Liver (tissue), 9 donors: Measurements from ENCODE around the gene HIPK2. TPM values are rescaled to one million over a fixed set of nuclear protein-coding genes. Genes with fewer than 3 reads are reported as not detected.

Experiments
- DNase-seq: peaks from one replicate; pipeline ENCODE4 v3.0.0-alpha.2; 2017; ENCODE audit warnings: low spot score
- H3K27ac ChIP-seq, 2 donors: one replicate each; pipeline ENCODE4 v1.7.0; 2013; ENCODE audit warnings: inconsistent platforms in 2 of 2, low read length in 2 of 2, control low read depth in 1 of 2, low read depth in 1 of 2, mild to moderate bottlenecking in 1 of 2
- H3K27me3 ChIP-seq, 4 donors: one replicate each; pipeline versions ENCODE4 v1.6.1 to v1.7.0; 2013; ENCODE audit warnings: low read length in 3 of 4, inconsistent platforms in 1 of 4, mild to moderate bottlenecking in 1 of 4, moderate library complexity in 1 of 4; ENCODE audit not compliant: control insufficient read depth in 4 of 4, insufficient read depth in 4 of 4
- H3K36me3 ChIP-seq, 4 donors: one replicate each; pipeline versions ENCODE4 v1.6.1 to v1.7.0; 2013; ENCODE audit warnings: low read length in 3 of 4, mild to moderate bottlenecking in 3 of 4, low read depth in 1 of 4, moderate library complexity in 1 of 4; ENCODE audit not compliant: control insufficient read depth in 4 of 4, insufficient read depth in 3 of 4
- H3K4me1 ChIP-seq, 4 donors: one replicate each; pipeline versions ENCODE4 v1.6.1 to v1.7.0; 2013; ENCODE audit warnings: low read length in 3 of 4, mild to moderate bottlenecking in 3 of 4, moderate library complexity in 1 of 4; ENCODE audit not compliant: control insufficient read depth in 4 of 4, insufficient read depth in 4 of 4
- H3K4me3 ChIP-seq, 3 donors: one replicate each; pipeline versions ENCODE4 v1.6.1 to v1.7.0; 2013; ENCODE audit warnings: low read length in 3 of 3, control low read depth in 1 of 3, low read depth in 1 of 3, mild to moderate bottlenecking in 1 of 3
- H3K9ac ChIP-seq, 2 donors: one replicate each; pipeline ENCODE4 v1.7.0; 2013; ENCODE audit warnings: low read length in 2 of 2, mild to moderate bottlenecking in 2 of 2, moderate library complexity in 2 of 2, control low read depth in 1 of 2, low read depth in 1 of 2
- H3K9me3 ChIP-seq, 4 donors: one replicate each; pipeline versions ENCODE4 v1.6.1 to v1.7.0; 2013; ENCODE audit warnings: low read length in 3 of 4; ENCODE audit not compliant: control insufficient read depth in 4 of 4
- ATF3 ChIP-seq: IDR thresholded peaks from 2 replicates; pipeline ENCODE4 v1.6.1; 2016; ENCODE audit warnings: antibody characterized with exemption
- CTCF ChIP-seq: fragments of 150-350 bp; IDR thresholded peaks from 2 replicates; pipeline ENCODE4 v1.5.1; 2017; ENCODE audit warnings: improper control_type of control experiment, low read depth, low read length; ENCODE audit not compliant: missing input control
- EGR1 ChIP-seq, 2 donors: IDR thresholded peaks; 2 replicates each; pipeline ENCODE4 v1.6.1; 2016 to 2018; ENCODE audit warnings: antibody characterized with exemption in 2 of 2, low read depth in 2 of 2
- FOXA1 ChIP-seq: IDR thresholded peaks from 2 replicates; pipeline ENCODE4 v1.6.1; 2016; ENCODE audit warnings: antibody characterized with exemption
- FOXA2 ChIP-seq: IDR thresholded peaks from 2 replicates; pipeline ENCODE4 v1.6.1; 2016; ENCODE audit warnings: antibody characterized with exemption
- HNF4A ChIP-seq, 2 donors: conservative IDR thresholded peaks; 2 replicates each; pipeline ENCODE4 v1.6.1; 2016; ENCODE audit warnings: antibody characterized with exemption in 2 of 2, mild to moderate bottlenecking in 2 of 2
- HNF4G ChIP-seq: IDR thresholded peaks from 2 replicates; pipeline ENCODE4 v1.6.1; 2016; ENCODE audit warnings: antibody characterized with exemption
- JUND ChIP-seq, 2 donors: IDR thresholded peaks; 2 replicates each; pipeline ENCODE4 v1.6.1; 2016; ENCODE audit warnings: antibody characterized with exemption in 2 of 2
- MAX ChIP-seq: IDR thresholded peaks from 2 replicates; pipeline ENCODE4 v1.6.1; 2016; ENCODE audit warnings: antibody characterized with exemption
- NR2F2 ChIP-seq: IDR thresholded peaks from 2 replicates; pipeline ENCODE4 v1.6.1; 2016; ENCODE audit warnings: antibody characterized with exemption
- RAD21 ChIP-seq, 2 donors: IDR thresholded peaks; 2 replicates each; pipeline ENCODE4 v1.6.1; 2016; ENCODE audit warnings: antibody characterized with exemption in 2 of 2, mild to moderate bottlenecking in 2 of 2
- REST ChIP-seq: IDR thresholded peaks from 2 replicates; pipeline ENCODE4 v1.6.1; 2016; ENCODE audit warnings: antibody characterized with exemption, mild to moderate bottlenecking
- SP1 ChIP-seq: IDR thresholded peaks from 2 replicates; pipeline ENCODE4 v1.6.1; 2018; ENCODE audit warnings: antibody characterized with exemption, mild to moderate bottlenecking
- TAF1 ChIP-seq: conservative IDR thresholded peaks from 2 replicates; pipeline ENCODE4 v1.6.1; 2016; ENCODE audit warnings: antibody characterized with exemption, mild to moderate bottlenecking
- ZBTB33 ChIP-seq: IDR thresholded peaks from 2 replicates; pipeline ENCODE4 v1.6.1; 2016; ENCODE audit warnings: antibody characterized with exemption
- WGBS: extraction: QIAGEN DNeasy Blood & Tissue Kit; methylation state at CpG from one replicate; pipeline ENCODE4 v1.1.7; 2013; 5-methylcytosine and 5-hydroxymethylcytosine counted together
- polyA plus RNA-seq, 2 donors: library from polyadenylated mRNA; stranded (reverse) in 1 of 2; unstranded in 1 of 2; fragments of 200-250 nt in 1 of 2; fragments of >200 nt in 1 of 2; fragmentation: Nextera tagmentation in 1 of 2; extraction: Ambion mirVana in 1 of 2; gene quantifications; one replicate each; pipeline versions ENCODE4 v1.2.1 to v1.2.3, GENCODE V29; 2013 to 2015
- total RNA-seq, 2 donors: library from RNA; depleted of rRNA; stranded (reverse); fragments of >200 nt; gene quantifications; one replicate each; pipeline ENCODE4 v1.2.3, GENCODE V29; 2014
- donor health status: healthy.
- donor health status: healthy.
- donor health status: healthy.
- donor health status: healthy.
- donor health status: healthy.

HIPK2 gene
- total and polyA plus RNA-seq, 4 donors, result 13.1 to 48.8 (median 16.6) TPM

- Histone ChIP-seq H3K9me3 (no peaks in the 10 kb centered on the region), H3K4me3 (no peak overlapping the region), H3K4me1 (peaks cover 12 to 39% (median 28%) of the 10 kb centered on the region in 4 donors), H3K9ac (no peak overlapping the region), H3K36me3 (peaks cover 2 to 15% (median 8%) of the 10 kb centered on the region in 4 donors), H3K27me3 (no peaks in the 10 kb centered on the region), H3K27ac (no peak overlapping the region)
- DNase-seq, result no peak
- TF ChIP-seq NR2F2 (no peak), CTCF (no peak)
- WGBS, result 95% methylated on average over 13 of the region's 13 CpGs
Observed at GRCh38 chr7:139698844-139699243, 79.0 kb downstream of the HIPK2 start.

GRCh38 chr7:139698278-139698677 is 79.5 kb downstream of the HIPK2 start:
- DNase-seq, result no peak
- Histone ChIP-seq H3K9me3 (no peaks in the 10 kb centered on the region), H3K9ac (no peak overlapping the region), H3K27ac (no peak overlapping the region), H3K4me3 (no peak overlapping the region), H3K36me3 (peaks cover 2 to 15% (median 8%) of the 10 kb centered on the region in 4 donors), H3K4me1 (peaks cover 8 to 39% (median 25%) of the 10 kb centered on the region in 4 donors), H3K27me3 (no peaks in the 10 kb centered on the region)
- 85% methylated on average over 9 of the region's 9 CpGs for WGBS
- TF ChIP-seq JUND (IDR thresholded peaks at IDR 0.05) (no peak), REST (no peak), HNF4G (no peak), MAX (no peak), ATF3 (no peak), ZBTB33 (no peak), TAF1 (no peak), NR2F2 (no peak), EGR1 (IDR thresholded peaks at IDR 0.05; ENCODE audit: low read depth in 2 of 2) (no peak), HNF4A (conservative IDR thresholded peaks at IDR 0.05) (no peak), FOXA1 (no peak), RAD21 (IDR thresholded peaks at IDR 0.05) (no peak), FOXA2 (no peak), SP1 (no peak)
